Loucy (cell line): Measurements from ENCODE around the gene FRMD5.

Experiments used
- CTCF ChIP-seq: fragments of 200-600 bp; sonication (generic); conservative IDR thresholded peaks from 2 replicates; pipeline ENCODE4 v1.5.1; 2014; ENCODE audit warnings: mild to moderate bottlenecking, antibody characterized with exemption, low read length
- EZH2phosphoT487 ChIP-seq: fragments of 200-600 bp; IDR thresholded peaks from 2 replicates; pipeline ENCODE4 v1.6.1; 2018; ENCODE audit warnings: antibody characterized with exemption, mild to moderate bottlenecking, moderate library complexity, borderline replicate concordance

- TF ChIP-seq CTCF, result no peak
- no peak for TF ChIP-seq EZH2phosphoT487
Measured at GRCh38 chr15:43908516-43909050, 286.5 kb downstream of the FRMD5 start.
